Measurements from ENCODE around the gene PPL. TPM values are rescaled to one million over a fixed set of nuclear protein-coding genes. Genes with fewer than 3 reads are reported as not detected.
A peak's percentile ranks its signal among the peaks of the same experiment; 100 is the strongest.

PPL gene
- total and polyA plus RNA-seq, 8 donors: 30.4 to 77.1 (median 37.2) TPM

- Histone ChIP-seq H3K9me3 (no peaks in the 10 kb centered on the region), H3K27me3 (no peaks in the 10 kb centered on the region), H3K27ac (no peak overlapping the region), H3K4me1 (no peaks in the 10 kb centered on the region), H3K4me3 (no peak overlapping the region), H3K36me3 (peaks cover 0 to 89% of the 10 kb centered on the region in 2 donors)
- intact Hi-C loops (cut with DNase I): no loop called here
- peak in 1 of 4 donors; percentile 27 for DNase-seq
- TF ChIP-seq CTCF (IDR thresholded peaks at IDR 0.05): no peak
- no peak for ATAC-seq
These were observed 48.4 kb downstream of the PPL start for GRCh38 chr16:4888428-4889135.

- no peaks in the 10 kb centered on the region for H3K4me1 ChIP-seq
- no peaks in the 10 kb centered on the region for H3K27me3 ChIP-seq
- intact Hi-C loops (cut with DNase I): no loop called here
- H3K36me3 ChIP-seq: peaks cover 0 to 92% of the 10 kb centered on the region in 2 donors
- ATAC-seq (no peak), DNase-seq (no peak)
- H3K4me3 ChIP-seq: no peak overlapping the region
- H3K9me3 ChIP-seq: no peaks in the 10 kb centered on the region
- TF ChIP-seq CTCF (IDR thresholded peaks at IDR 0.05): no peak
- no peak overlapping the region for H3K27ac ChIP-seq
These were observed 50.8 kb downstream of the PPL start for GRCh38 chr16:4886151-4886550.

- peaks cover 0 to 92% of the 10 kb centered on the region in 2 donors for H3K36me3 ChIP-seq
- H3K27me3 ChIP-seq: no peaks in the 10 kb centered on the region
These were observed 51.7 kb downstream of the PPL start for GRCh38 chr16:4884972-4885874.

GRCh38 chr16:4884209-4884608 is 52.7 kb downstream of the PPL start:
- no peak for DNase-seq
- H3K36me3 ChIP-seq: peaks cover 0 to 92% of the 10 kb centered on the region in 2 donors
- no peak overlapping the region for H3K4me3 ChIP-seq
- TF ChIP-seq CTCF (IDR thresholded peaks at IDR 0.05): no peak
- no peak for ATAC-seq
- intact Hi-C loops (cut with DNase I): no loop called here
- no peaks in the 10 kb centered on the region for H3K4me1 ChIP-seq
- H3K9me3 ChIP-seq: no peaks in the 10 kb centered on the region
- H3K27me3 ChIP-seq: no peaks in the 10 kb centered on the region
- no peak overlapping the region for H3K27ac ChIP-seq

More at GRCh38 chr16:4884972-4885874, 51.7 kb downstream of the PPL start:
- H3K27ac ChIP-seq: no peak overlapping the region
- DNase-seq: no peak
- ATAC-seq: no peak
- no peaks in the 10 kb centered on the region for H3K4me1 ChIP-seq
- no peaks in the 10 kb centered on the region for H3K9me3 ChIP-seq
- intact Hi-C loops (cut with DNase I): no loop called here
- no peak for TF ChIP-seq CTCF (IDR thresholded peaks at IDR 0.05)
- H3K4me3 ChIP-seq: no peak overlapping the region

GRCh38 chr16:4883501-4883900 is 53.4 kb downstream of the PPL start:
- Histone ChIP-seq H3K4me3 (no peak overlapping the region), H3K36me3 (peaks cover 0 to 99% of the 10 kb centered on the region in 2 donors), H3K9me3 (no peaks in the 10 kb centered on the region), H3K27me3 (no peaks in the 10 kb centered on the region), H3K4me1 (no peaks in the 10 kb centered on the region), H3K27ac (peak overlapping the region in 1 of 2 donors; percentile 16)
- ATAC-seq: no peak
- intact Hi-C loops (cut with DNase I): no loop called here
- no peak for DNase-seq
- no peak for TF ChIP-seq CTCF (IDR thresholded peaks at IDR 0.05)

All from left lung (tissue), 10 donors.